Purkinje cell (primary cell): Measurements from ENCODE around the gene DPEP2NB. TPM values are rescaled to one million over a fixed set of nuclear protein-coding genes. Genes with fewer than 3 reads are reported as not detected.

Experiments
- polyA plus RNA-seq: library from polyadenylated mRNA; unstranded; fragments of >200 nt; fragmentation: Nextera tagmentation; gene quantifications from 2 replicates; pipeline ENCODE4 v1.2.1, GENCODE V29; 2014

DPEP2NB gene
- not detected in 2 replicates for polyA plus RNA-seq

GRCh38 chr16:68015681-68016080 is at the start of gene DPEP2NB:
Gene DPEP2NB (minus strand): TSS chr16:68015911. CDS start chr16:68015770, 141 bp downstream.

GRCh38 chr16:68022728-68023537 is 7.2 kb upstream of the DPEP2NB start, which contains the start of the genes DDX28 and DUS2:
Gene DDX28 (minus strand): TSS chr16:68023232. CDS start chr16:68023202, 30 bp downstream.
Gene DUS2 (plus strand): TSS chr16:68023284. CDS start chr16:68038024, 14,740 bp downstream.

GRCh38 chr16:67998779-67999688 is 16.7 kb downstream of the DPEP2NB start, which contains the start of gene DPEP2:
Gene DPEP2 (minus strand): TSS chr16:67999484. CDS start chr16:67993212, 6,272 bp downstream.

GRCh38 chr16:67979955-67980678 is 35.6 kb downstream of the DPEP2NB start, which contains the start of gene DPEP3:
Gene DPEP3 (minus strand): TSS chr16:67980499. CDS start chr16:67980380, 119 bp downstream.

GRCh38 chr16:67968400-67969253 is 47.1 kb downstream of the DPEP2NB start, which contains the start of gene SLC12A4:
Gene SLC12A4 (minus strand): TSS chr16:67968637. CDS start chr16:67968553, 84 bp downstream.

Other genes with a start within 250 kb of the DPEP2NB start
- gene RANBP10, start 209.4 kb downstream of the DPEP2NB start, polyA plus RNA-seq = 0.11 and 1.0 TPM in 2 replicates
- gene TSNAXIP1, start 209.0 kb downstream of the DPEP2NB start, polyA plus RNA-seq = 0.35 and 1.4 TPM in 2 replicates
- gene THAP11, start 173.6 kb downstream of the DPEP2NB start, polyA plus RNA-seq = 5.9 and 6.4 TPM in 2 replicates
- gene NUTF2, start 169.0 kb downstream of the DPEP2NB start, polyA plus RNA-seq = 50.0 and 82.7 TPM in 2 replicates
- 2.1 and 9.9 TPM in 2 replicates for gene CENPT, start 168.2 kb downstream of the DPEP2NB start, polyA plus RNA-seq
- gene EDC4, start 142.9 kb downstream of the DPEP2NB start, polyA plus RNA-seq = 7.0 and 11.9 TPM in 2 replicates
- gene NRN1L, start 131.0 kb downstream of the DPEP2NB start, polyA plus RNA-seq = 3.1 TPM in 1 of 2 replicates, not detected in the other
- 0.59 TPM in 1 of 2 replicates, not detected in the other for gene PSKH1, start 122.7 kb downstream of the DPEP2NB start, polyA plus RNA-seq
- 1.9 TPM in 1 of 2 replicates, not detected in the other for gene CTRL, start 84.0 kb downstream of the DPEP2NB start, polyA plus RNA-seq
- gene PSMB10, start 79.1 kb downstream of the DPEP2NB start, polyA plus RNA-seq = 39.2 and 49.7 TPM in 2 replicates
- gene LCAT, start 71.8 kb downstream of the DPEP2NB start, polyA plus RNA-seq = 42.9 and 103 TPM in 2 replicates
- 1.1 and 1.5 TPM in 2 replicates for gene SLC12A4, start 47.3 kb downstream of the DPEP2NB start, polyA plus RNA-seq
- not detected in 2 replicates for gene DPEP3, start 35.4 kb downstream of the DPEP2NB start, polyA plus RNA-seq
- gene DPEP2, start 16.4 kb downstream of the DPEP2NB start, polyA plus RNA-seq = not detected in 2 replicates
- 2.8 and 3.8 TPM in 2 replicates for gene DDX28, start 7.3 kb upstream of the DPEP2NB start, polyA plus RNA-seq
- 1.6 and 10.4 TPM in 2 replicates for gene DUS2, start 7.4 kb upstream of the DPEP2NB start, polyA plus RNA-seq
- 0.70 and 3.3 TPM in 2 replicates for gene NFATC3, start 69.5 kb upstream of the DPEP2NB start, polyA plus RNA-seq
- gene ESRP2, start 220.2 kb upstream of the DPEP2NB start, polyA plus RNA-seq = not detected in 2 replicates
- gene PLA2G15, start 229.5 kb upstream of the DPEP2NB start, polyA plus RNA-seq = 7.2 and 16.6 TPM in 2 replicates
- 9.9 and 14.0 TPM in 2 replicates for gene SLC7A6, start 248.6 kb upstream of the DPEP2NB start, polyA plus RNA-seq